PFSK-1 (cell line): ENCODE results near the gene OAF.

ENCODE experiments used
- FOXP2 ChIP-seq: optimal IDR thresholded peaks from 2 replicates; pipeline ENCODE3; 2011; ENCODE audit warnings: borderline replicate concordance, control low read depth, inconsistent platforms; ENCODE audit not compliant: insufficient read depth; ENCODE audit errors: extremely low read length, extremely low read depth
- POLR2AphosphoS5 ChIP-seq: IDR thresholded peaks from 2 replicates; pipeline ENCODE4 v1.6.1; 2012; ENCODE audit warnings: low read depth, mild to moderate bottlenecking, control low read depth, low read length, moderate library complexity
- REST ChIP-seq, 2 experiments: IDR thresholded peaks; 2 replicates each; pipeline versions ENCODE4 v1.6.1 to v1.8.0; 2011 to 2012; ENCODE audit warnings: low read depth in 2 of 2, low read length in 2 of 2, control low read depth in 1 of 2, inconsistent platforms in 1 of 2, mild to moderate bottlenecking in 1 of 2, moderate library complexity in 1 of 2; ENCODE audit not compliant: insufficient read depth in 1 of 2
- SIN3A ChIP-seq: IDR thresholded peaks from 2 replicates; pipeline ENCODE4 v1.6.1; 2012; ENCODE audit warnings: mild to moderate bottlenecking, low read length, moderate library complexity, borderline replicate concordance; ENCODE audit not compliant: insufficient read depth
- TAF1 ChIP-seq: IDR thresholded peaks from 2 replicates; pipeline ENCODE4 v1.6.1; 2012; ENCODE audit warnings: low read length, control low read depth, borderline replicate concordance; ENCODE audit not compliant: insufficient read depth

OAF gene

DNA sequence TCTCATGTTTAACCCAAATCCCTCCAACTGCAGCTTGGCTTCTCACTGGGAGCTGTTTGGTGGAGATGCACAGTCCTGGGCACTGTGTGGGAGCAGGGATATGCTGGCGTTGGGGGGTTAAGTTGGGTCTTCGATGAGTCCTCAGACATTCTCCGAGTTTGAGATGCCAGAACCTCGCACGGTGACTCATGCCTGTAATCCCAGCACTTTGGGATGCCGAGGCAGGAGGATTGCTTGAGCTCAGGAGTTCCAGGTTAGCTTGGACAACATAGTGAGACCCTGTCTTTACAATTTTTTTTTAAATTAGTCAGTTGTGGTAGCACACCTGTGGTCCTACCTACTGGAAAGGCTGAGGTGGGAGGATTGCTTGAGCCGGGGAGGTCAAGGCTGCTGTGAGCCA lies 49.8 kb downstream of the OAF start:
- no peak for TF ChIP-seq SIN3A
- no peak for TF ChIP-seq FOXP2
- no peak for TF ChIP-seq REST (IDR thresholded peaks at IDR 0.05; ENCODE audit: insufficient read depth in 1 of 2, low read depth in 2 of 2, low read length in 2 of 2)

DNA sequence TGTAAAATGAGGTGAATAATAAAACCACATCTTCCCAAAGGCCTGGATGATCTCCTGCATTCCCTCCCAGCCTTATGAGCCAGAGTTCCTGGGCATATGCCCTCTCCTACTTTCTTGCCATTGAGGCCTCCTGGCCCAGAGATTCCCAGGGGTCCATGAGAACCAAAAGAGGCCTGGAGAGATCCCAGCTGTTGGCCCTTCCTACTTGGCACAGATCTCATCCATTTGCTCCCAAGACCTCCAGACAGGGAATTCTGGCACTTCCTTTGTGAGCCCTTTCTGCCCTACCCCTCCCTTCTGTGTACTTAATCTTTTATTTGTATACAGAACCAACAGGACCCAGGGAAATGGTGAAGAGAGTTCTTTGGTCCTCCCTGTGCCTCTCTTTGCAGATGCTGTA lies 50.5 kb downstream of the OAF start:
- no peak for TF ChIP-seq REST (IDR thresholded peaks at IDR 0.05; ENCODE audit: insufficient read depth in 1 of 2, low read depth in 2 of 2, low read length in 2 of 2)
- no peak for TF ChIP-seq FOXP2

GRCh38 chr11:120261931-120262330 lies 51.1 kb downstream of the OAF start:
- no peak for TF ChIP-seq TAF1
- TF ChIP-seq SIN3A = no peak
- TF ChIP-seq POLR2AphosphoS5 = no peak
- TF ChIP-seq REST (IDR thresholded peaks at IDR 0.05; ENCODE audit: insufficient read depth in 1 of 2, low read depth in 2 of 2, low read length in 2 of 2) = no peak
- TF ChIP-seq FOXP2 = no peak

DNA sequence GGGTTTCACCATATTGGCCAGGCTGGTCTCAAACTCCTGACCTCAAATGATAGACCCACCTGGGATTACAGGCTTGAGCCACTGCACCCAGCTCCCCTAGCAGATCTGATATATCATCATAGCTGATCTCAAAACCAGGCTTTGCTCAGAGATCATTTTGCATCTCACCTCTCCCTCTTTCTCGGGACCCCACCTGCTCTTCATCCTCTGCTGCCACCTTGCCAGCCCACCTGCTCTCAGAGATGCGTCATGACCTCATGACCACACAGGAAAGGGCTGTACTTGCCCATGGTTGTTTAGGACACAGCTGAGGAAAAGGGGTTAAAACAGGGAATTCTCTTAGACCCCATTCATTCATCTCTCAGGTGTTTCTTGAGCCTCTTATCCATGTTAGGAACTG lies 56.5 kb downstream of the OAF start:
- TF ChIP-seq SIN3A (no peak), REST (IDR thresholded peaks at IDR 0.05; ENCODE audit: insufficient read depth in 1 of 2, low read depth in 2 of 2, low read length in 2 of 2) (no peak), FOXP2 (no peak), POLR2AphosphoS5 (no peak), TAF1 (no peak)

GRCh38 chr11:120268686-120269085 lies 57.9 kb downstream of the OAF start:
- TF ChIP-seq FOXP2 = no peak
- no peak for TF ChIP-seq POLR2AphosphoS5
- no peak for TF ChIP-seq TAF1
- TF ChIP-seq REST (IDR thresholded peaks at IDR 0.05; ENCODE audit: insufficient read depth in 1 of 2, low read depth in 2 of 2, low read length in 2 of 2) = no peak
- TF ChIP-seq SIN3A = no peak
